ENCODE data around the gene INPP4A.

Gene INPP4A

DNA sequence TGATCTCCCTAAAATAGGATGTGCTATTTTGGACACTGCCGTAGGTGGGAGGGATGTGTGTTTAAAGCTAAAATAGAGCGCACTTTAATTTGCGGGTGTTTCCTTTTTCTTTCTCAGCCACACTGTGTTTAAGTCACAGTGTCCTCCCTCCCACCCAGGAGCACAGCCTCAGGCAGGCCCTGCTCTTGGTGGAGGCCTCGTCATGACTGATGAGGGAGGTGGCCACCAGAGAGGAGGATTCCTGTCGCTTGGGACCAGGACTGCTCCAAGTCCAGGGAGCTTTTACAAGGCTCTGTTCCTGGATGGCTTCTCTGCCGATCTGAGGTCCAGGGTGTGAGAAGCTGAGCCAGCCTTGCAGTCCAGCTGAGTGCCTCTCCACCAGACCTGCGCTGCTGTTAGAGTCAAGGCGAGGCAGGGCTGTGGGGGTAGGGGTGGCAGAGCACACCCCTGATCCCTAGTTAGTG, 33.5 kb downstream of the INPP4A start:
- DNase-seq = no peak

- peak; percentile 26 for DNase-seq
These were observed 34.2 kb downstream of the INPP4A start for GRCh38 chr2:98478907-98479306.

DNA sequence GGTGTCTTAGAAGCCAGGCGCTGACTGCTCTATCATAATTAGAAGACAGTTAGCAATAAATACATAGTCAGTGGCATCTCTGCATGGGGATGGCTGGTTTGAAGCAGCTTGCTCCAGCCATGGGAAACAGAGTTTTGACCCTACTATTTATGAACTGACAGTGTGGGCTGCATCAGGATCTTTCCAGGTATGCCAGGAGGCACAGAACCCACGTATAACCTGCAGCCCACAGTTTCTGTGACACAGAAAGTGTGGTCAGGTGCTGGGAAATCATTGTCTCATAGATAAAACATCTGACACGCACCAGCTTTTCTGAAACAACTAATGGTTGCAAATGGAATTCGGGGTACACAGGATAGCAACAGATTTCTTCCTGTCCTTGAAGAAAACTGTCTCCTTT, 34.7 kb downstream of the INPP4A start:
- no peak for DNase-seq

- DNase-seq = peak; percentile 69
These were observed 35.4 kb downstream of the INPP4A start for GRCh38 chr2:98479959-98480524.

- DNase-seq = no peak
These were observed 35.9 kb downstream of the INPP4A start for GRCh38 chr2:98480598-98480997.

DNA sequence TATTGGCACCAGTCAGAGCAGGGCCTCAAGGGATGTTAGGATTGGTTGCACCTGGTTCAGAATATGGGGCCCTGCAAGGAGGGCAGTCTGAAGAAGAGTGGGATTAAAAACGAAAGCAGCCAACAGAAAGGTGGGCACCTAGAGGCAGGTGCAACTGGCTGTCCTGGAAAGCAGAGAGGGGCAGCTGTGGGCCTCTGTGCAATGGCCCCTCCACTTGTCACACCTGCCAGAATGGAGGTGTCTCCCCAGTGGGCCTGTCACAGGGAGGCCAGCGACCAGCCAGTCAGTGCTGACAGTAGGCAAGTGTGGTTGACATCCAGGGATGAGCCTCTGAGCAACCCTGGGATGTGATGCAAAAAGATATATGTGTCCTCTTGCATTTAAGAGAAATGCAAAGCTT, 37.7 kb downstream of the INPP4A start:
- DNase-seq = no peak

- no peak for DNase-seq
These were observed 38.7 kb downstream of the INPP4A start for GRCh38 chr2:98483257-98483861.

DNA sequence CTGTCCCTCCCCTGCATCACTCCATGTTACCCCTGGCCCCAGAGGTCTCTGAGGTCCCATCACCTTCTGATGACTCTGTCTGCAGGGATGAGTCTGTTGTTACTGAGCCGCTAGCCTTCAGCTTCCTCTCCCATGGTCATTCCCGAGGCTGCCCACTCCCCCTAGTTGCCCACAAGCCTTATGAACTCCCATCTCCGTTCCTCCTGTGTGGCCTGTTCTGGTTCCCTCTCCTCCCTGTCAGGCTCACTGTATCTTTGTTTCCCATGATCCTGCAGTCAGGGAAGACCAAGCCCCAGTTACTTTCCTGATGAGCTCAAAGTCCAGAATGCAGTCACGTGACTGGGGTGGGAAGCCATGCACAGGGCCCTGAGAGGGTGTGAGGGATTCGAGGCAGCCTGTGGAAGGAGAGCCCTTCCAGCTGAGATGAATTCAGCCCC, 39.5 kb downstream of the INPP4A start:
- no peak for DNase-seq

GRCh38 chr2:98484652-98485452, 40.2 kb downstream of the INPP4A start:
- DNase-seq = no peak

DNA sequence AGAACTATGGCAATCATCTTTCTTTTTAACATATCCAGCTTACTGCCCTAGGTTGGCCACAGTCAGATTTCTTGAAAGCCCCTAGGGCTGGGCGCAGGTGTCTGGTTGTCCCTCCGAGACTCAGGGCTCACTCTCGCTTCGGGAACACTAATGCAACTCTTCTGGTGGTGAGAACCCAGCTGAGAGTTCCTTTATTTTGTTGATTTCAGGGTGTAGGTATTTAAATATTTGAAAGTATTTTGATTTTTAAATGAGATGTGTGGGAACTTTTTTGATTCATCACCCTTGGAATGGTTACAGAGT, 40.7 kb downstream of the INPP4A start:
- no peak for DNase-seq

DNA sequence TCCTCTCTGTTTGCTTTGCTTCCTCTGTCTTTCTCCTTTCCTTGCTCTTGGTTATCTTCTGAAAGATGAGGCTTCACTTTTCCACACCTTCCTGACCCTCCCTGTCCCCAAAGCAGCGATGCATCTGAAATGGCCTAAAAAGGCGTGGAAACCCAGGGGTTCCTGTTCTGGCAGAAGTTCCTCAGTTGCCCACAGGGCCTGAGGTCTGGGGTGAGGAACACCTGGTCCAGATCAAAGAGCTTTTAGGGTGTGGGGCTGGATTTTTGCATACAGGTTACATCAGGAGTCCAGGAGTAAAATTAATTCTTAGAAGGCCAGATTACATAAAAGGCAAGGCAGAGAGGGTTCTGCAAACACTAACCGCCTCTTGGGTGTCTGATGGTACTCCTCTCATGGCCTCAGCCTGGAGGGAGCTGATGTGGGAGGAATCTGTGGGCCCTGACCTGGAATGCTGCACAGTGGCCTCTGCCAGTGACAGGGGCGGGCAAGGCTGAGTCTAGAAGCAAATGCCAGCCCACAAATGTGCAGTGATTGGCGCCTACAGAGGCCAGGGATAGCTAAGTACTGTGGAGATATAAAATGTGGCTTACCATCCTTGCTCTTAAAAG, 41.8 kb downstream of the INPP4A start:
- DNase-seq = no peak

- DNase-seq = no peak
These were observed 42.6 kb downstream of the INPP4A start for GRCh38 chr2:98487101-98487805.

GRCh38 chr2:98487806-98488189, 43.1 kb downstream of the INPP4A start:
- peak; percentile 51 for DNase-seq

GRCh38 chr2:98488252-98488651, 43.6 kb downstream of the INPP4A start:
- no peak for DNase-seq

GRCh38 chr2:98489486-98489885, 44.8 kb downstream of the INPP4A start:
- no peak for DNase-seq

- no peak for DNase-seq
These were observed 45.6 kb downstream of the INPP4A start for GRCh38 chr2:98489971-98490962.

- DNase-seq = no peak
These were observed 47.8 kb downstream of the INPP4A start for GRCh38 chr2:98492441-98492840.

GRCh38 chr2:98494699-98495098, 50.0 kb downstream of the INPP4A start:
- DNase-seq = no peak

DNA sequence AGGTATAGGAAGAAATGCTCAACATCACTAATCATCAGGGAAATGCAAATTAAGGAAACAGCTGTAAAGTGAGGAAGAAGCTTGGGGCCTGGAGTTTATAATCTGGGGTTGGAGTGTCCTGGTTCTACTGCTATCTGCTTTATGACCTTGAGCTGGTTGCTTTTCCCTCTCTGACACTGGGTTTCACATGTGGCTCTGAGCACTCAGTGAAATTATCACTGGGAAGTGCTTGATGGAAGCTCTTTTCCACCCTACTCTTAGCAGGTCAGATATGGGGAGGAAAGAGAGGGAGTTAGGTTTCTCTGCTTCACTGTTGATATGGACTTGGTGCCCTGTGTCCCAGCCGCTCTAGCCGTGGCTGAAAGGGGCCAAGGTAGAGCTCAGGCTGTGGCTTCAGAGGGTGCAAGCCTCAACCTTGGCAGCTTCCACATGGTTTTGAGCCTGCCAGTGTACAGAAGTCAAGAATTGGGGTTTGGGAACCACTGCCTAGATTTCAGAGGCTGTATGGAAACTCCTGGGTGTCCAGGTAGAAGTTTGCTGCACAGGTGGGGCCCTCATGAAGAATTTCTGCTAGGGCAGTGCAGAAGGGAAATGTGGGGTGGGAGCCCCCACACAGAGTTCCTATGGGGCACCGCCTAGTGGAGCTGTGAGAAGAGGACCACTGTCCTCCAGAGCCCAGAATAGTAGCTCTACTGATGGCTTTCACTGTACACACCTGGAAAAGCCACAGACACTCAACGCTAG, 52.3 kb downstream of the INPP4A start:
- no peak for DNase-seq

DNA sequence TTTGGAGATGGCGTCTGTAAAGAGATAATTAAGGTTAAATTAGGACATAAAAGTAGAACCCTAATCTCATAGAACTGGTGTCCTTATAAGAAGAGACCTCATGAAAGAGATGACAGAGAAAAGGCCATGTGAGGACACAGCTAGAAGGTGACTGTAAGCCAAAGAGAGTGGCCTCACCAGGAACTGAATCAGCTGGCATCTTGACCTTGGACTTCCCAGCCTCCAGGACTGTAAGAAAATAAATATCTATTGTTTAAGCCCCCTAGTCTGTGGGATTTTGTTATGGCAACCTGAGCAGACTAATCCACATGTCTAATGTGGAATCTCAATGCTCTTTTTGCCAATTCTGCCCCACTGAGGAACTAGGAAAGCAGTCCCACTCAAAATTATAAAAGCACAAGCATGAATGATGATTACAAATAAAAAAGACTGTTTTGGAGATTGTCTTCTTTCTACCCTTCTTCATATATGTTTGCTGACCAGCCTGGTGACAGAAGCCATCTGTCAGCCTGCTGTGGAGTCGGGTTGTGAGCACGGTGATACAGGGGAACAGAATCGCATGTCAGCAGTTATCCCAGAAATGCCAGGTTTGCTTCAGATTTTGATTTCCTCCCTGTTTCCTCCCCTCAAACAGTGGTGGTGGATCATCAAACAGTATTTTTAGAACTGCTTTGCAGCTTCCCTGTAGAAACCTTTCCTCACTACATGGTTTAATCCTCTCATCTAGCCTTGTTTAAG, 54.2 kb downstream of the INPP4A start:
- DNase-seq = no peak

GRCh38 chr2:98500561-98500960, 55.9 kb downstream of the INPP4A start:
- DNase-seq = no peak
